HG03442 (cell line): Measurements from ENCODE around the gene GATAD2B.
"Not testable (repeated sequence)": the region's sequence is repeated elsewhere in the genome, so short reads cannot be mapped to it uniquely, and the experiment has no call there.

Experiments used
- ATAC-seq: cut with Tn5 transposase; IDR thresholded peaks from one replicate; pipeline ENCODE4 v1.9.1; 2021; ENCODE audit warnings: mild to moderate bottlenecking, moderate library complexity; ENCODE audit not compliant: unreplicated experiment

The GATAD2B gene

GRCh38 chr1:153891042-153891441 lies 31.7 kb downstream of the GATAD2B start:
- not testable (repeated sequence) for ATAC-seq

- ATAC-seq: no peak
These were observed 34.2 kb downstream of the GATAD2B start for GRCh38 chr1:153888533-153888932.

DNA sequence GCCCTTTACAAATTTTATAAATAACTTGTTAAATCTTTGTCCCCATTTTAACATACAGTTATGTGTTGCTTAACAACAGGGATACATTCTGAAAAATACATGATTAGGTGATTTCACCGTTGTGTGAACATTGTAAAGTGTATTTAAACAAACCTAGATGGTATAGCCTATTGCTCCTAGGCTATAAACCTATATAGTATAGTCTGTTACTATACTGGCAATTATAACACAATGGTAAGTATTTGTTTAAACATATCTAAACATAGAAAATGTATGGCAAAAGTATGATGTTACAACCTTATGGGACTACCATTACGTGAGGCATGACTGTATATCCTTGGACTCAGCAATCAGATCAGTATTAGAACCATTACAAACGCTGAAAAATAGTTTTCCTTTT lies 36.6 kb downstream of the GATAD2B start:
- ATAC-seq: no peak

DNA sequence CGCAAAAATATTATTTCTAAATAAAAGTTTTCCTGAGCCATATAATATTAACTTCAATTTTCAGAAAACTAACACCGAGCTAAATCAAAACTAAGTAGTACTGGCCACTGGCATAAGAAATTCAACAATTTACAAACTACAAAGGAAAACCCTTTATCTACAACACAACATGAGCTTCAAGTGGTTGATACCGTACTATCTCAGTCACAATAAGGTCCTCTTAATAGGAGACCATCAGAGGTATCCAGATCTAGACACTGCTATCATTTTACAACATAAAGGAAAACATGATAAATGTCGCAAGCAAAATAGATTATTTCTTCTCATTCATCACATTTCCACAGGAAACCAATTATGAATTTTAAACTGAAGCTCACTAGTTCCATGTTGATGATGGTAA lies 39.5 kb downstream of the GATAD2B start:
- no peak for ATAC-seq

DNA sequence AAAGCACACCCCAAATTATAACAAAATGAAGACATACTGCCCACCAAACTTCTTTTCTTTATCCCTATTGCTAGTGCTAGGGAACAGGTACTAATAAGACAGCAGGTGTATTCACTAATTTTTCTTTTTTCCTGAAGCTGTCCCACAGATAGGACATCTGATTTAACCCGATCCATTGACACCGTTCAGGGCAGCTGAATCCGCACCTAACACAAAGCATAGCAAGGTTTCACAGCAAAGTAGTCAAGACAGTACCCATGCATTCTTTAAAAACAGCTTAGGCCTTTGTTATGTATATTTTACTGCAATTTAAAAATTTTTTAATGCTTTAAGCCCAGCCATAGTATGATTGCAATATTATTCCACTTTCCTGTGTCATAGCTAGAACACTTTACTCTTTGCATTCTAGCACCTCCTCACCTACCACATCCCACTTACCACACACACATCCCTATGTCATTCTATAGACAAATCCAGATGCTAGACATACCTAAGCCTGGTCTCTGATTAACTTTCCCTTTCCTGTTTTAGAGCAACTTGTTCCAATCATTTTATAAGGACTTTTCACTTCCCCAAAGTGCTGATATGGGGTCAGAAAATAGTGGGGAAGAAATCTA lies 40.4 kb downstream of the GATAD2B start:
- ATAC-seq: no peak

DNA sequence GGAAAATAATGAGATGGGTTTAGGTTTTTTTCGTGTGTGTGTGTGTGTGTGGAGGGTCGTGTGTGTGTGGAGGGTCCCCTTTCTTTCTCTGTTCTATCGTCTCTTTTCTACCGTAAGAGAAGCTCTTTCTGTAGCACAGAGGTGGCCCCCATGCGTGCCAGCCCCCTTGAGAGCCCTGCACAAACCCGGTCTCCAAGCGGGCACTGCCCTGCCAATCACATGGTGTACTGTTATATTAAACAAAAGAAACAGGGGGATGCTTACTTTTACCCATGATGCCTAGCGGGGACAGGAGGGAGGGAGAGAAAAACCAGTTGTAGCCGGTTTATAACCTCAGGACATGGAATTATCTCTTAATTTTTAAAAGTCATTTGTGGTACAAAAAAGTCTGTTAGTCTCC lies 41.0 kb downstream of the GATAD2B start:
- no peak for ATAC-seq

DNA sequence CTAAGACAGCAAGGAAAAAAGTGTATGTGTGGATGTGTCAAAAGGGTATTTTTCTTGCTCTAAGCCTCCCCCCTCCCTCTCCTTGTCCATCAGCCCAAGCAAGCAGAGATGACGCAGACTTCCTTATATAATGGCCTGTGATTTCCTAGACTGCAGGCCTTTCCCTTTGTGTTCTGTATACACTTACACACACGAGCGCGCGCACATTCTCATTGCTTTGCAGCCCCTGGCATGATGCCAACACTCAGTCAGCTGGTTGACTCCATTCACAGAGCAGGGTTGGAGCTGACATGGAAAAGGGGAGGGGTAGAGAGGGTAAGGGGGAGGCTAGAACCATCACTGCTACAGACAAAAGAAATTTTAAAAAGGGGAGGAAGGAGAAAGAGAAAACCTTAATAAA lies 41.8 kb downstream of the GATAD2B start:
- no peak for ATAC-seq

DNA sequence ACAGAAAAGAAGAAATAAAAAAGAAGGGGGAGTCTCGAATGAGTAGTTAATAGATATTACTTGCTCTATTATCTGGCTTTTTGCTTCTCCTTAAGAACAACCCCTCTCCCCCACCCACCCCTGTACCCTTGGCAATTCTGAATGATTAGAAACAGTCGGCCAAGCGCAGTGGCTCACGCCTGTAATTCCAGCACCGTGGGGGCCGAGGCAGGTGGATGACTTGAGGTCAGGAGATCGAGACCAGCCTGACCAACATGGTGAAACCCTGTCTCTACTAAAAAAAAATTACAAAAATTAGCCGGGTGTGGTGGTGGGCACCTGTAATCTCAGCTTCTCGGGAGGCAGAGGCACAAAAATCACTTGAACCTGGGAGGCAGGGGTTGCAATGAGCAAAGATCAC lies 42.7 kb downstream of the GATAD2B start:
- no peak for ATAC-seq

DNA sequence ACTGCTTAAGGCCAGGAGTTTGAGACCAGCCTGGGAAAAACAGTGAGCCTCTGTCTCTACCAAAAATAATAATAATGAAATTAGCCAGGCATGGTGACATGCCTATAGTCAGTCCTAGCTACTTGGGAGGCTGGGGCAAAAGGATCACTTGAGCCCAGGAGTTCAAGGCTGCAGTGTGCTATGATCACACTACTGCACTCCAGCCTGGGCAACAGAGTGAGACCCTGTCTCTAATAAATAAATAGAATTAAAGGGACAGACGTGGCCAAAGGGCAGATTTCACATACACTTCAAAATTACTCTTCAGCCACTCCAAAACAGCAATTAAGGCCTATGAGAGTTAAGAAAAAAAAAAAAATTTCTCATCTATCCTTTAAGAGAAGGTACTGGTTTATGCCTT lies 45.7 kb downstream of the GATAD2B start:
- no peak for ATAC-seq

- no peak for ATAC-seq
These were observed 49.8 kb downstream of the GATAD2B start for GRCh38 chr1:153872934-153873333.

GRCh38 chr1:153872331-153872730 lies 50.4 kb downstream of the GATAD2B start:
- no peak for ATAC-seq

GRCh38 chr1:153869486-153869885 lies 53.3 kb downstream of the GATAD2B start:
- ATAC-seq: no peak

DNA sequence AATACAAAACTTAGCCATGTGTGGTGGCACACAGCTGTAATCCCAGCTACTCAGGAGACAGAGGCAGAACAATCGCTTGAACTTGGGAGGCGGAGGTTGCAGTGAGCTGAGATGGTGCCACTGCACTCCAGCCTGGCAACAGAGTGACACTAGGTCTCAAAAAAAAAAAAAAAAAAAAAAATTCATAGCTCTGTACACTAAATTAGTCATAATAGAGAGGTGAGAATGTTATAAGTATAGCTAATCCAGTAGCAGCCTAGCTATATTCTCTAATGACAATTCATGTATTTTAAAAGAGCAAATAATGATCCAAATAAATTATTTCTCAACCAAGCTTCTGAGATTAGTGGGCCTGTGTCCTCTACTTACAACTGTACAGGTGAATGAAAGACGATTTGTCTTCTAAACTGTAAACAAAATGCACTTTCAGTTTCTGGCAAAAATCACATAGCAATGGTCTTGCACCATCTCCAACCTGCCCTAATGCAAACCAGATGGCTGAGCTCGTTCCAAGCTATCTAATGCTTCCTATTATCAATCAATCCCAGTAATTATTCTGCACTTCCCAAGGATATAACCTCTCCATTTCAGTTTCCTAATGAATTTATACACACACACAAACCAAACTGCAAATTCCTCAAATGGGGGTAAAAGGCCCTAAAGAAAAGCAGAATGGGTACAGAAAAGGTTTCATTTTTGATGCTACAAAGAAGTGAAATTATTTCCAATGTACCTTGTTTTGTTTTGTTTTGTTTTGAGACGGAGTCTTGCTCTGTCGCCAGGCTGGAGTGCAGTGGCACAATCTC lies 56.5 kb downstream of the GATAD2B start:
- ATAC-seq: no peak

GRCh38 chr1:153860285-153860684 lies 62.5 kb downstream of the GATAD2B start:
- ATAC-seq: no peak

- ATAC-seq: no peak
These were observed 65.3 kb downstream of the GATAD2B start for GRCh38 chr1:153857505-153857904.

- no peak for ATAC-seq
These were observed 66.0 kb downstream of the GATAD2B start for GRCh38 chr1:153856763-153857162.

DNA sequence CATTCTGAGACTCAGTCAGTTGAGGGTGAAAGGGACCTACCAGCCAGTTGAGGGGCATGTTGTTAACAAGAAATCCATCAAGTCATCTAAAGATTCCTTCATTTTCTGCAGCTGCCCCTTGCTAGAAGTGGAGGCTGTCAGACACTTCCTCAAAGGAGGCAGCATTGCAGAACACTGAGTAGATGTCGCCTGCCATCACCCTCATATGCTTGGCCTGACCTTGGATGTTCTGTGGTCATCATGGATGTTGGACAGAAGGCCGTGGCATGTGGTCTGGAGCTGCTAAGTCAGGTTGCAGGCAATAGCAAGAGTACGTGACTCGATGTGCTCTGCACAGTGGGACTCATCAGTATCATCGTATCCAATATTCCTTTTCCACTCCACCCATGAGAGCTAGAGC lies 70.6 kb downstream of the GATAD2B start:
- no peak for ATAC-seq

DNA sequence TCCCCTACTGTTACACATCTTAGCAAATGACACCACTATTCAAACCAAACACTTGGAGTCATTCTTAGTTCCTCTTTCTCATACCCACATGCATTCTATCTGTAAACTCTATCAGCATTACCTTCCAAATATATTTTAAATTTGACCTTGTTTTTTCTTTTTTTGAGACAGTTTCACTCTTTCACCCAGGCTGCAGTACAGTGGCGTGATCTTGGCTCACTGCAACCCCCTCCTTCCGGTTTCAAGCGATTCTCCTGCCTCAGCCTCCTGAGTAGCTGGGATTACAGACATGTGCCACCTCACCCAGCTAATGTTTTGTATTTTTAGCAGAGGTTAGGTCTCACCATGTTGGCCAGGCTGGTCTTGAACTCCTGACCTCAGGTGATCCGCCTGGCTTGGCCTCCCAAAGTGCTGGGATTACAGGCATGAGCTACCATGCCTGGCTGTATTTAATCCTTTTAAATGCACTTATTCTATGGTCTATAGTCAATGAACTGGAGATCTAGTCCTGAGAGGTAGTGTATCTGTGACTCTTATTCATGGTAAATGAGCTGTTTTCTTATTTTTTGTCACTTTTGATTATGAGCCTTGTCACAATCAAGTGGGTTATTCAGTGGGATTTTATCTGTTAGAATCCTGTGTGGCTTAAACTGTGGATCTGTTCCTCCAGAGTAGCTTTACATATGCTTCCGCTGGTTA lies 73.1 kb downstream of the GATAD2B start:
- ATAC-seq: peak; percentile 84

- no peak for ATAC-seq
These were observed 74.0 kb downstream of the GATAD2B start for GRCh38 chr1:153848805-153849204.

GRCh38 chr1:153845158-153845557 lies 77.6 kb downstream of the GATAD2B start:
- no peak for ATAC-seq

GRCh38 chr1:153844349-153844748 lies 78.4 kb downstream of the GATAD2B start:
- ATAC-seq: not testable (repeated sequence)

DNA sequence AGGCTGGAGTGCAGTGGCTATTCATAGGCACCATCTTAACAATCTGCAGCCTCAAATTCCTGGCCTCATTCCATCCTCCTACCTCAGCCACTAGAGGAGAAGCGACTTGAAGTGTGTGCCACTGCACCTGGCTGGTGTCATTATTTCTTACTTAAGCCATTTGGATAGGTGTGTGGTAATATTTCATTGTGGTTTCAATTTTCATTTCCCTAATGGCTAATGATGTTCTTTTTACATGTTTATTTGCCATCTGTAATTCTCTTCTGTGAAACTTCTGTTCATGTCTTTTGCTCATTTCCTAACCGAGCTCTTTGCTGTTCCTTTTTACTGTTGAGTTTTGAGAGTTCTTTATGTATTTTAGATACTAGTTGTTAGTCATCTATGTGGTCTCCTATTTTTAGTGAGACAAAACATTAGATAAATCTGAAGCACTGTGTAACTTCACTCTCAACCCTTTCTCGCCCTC lies 80.7 kb downstream of the GATAD2B start:
- peak; percentile 77 for ATAC-seq
